ENCODE data around the gene ACBD5. TPM values are rescaled to one million over a fixed set of nuclear protein-coding genes. Genes with fewer than 3 reads are reported as not detected.
"Not testable (repeated sequence)": the region's sequence is repeated elsewhere in the genome, so short reads cannot be mapped to it uniquely, and the experiment has no call there.

Gene ACBD5
- 10 to 100 TPM; 35.6 to 70.3 (median 48.6) TPM for total RNA-seq
- polyA plus RNA-seq = 10 to 100 TPM; 10.4 to 50.9 (median 18.0) TPM
- long read RNA-seq, donor 1, full-length matches to known transcripts = 14 of 14 reads
- long read RNA-seq, donor 1, partial matches to known transcripts = 0 of 14 reads
- long read RNA-seq, donor 1, other reads (novel, unspliced or antisense) = 0 of 14 reads
- long read RNA-seq, donor 2, full-length matches to known transcripts = 7 of 7 reads
- long read RNA-seq, donor 2, partial matches to known transcripts = 0 of 7 reads
- long read RNA-seq, donor 2, other reads (novel, unspliced or antisense) = 0 of 7 reads
- long read RNA-seq, donor 3, full-length matches to known transcripts = 13 of 13 reads
- long read RNA-seq, donor 3, partial matches to known transcripts = 0 of 13 reads
- long read RNA-seq, donor 3, other reads (novel, unspliced or antisense) = 0 of 13 reads
- long read RNA-seq, donor 4, full-length matches to known transcripts = 12 of 38 reads
- long read RNA-seq, donor 4, partial matches to known transcripts = 16 of 38 reads
- long read RNA-seq, donor 4, other reads (novel, unspliced or antisense) = 10 of 38 reads
- long read RNA-seq, donor 5, full-length matches to known transcripts = 64 of 99 reads
- long read RNA-seq, donor 5, partial matches to known transcripts = 6 of 99 reads
- long read RNA-seq, donor 5, other reads (novel, unspliced or antisense) = 29 of 99 reads
- long read RNA-seq, donor 6, full-length matches to known transcripts = 5 of 23 reads
- long read RNA-seq, donor 6, partial matches to known transcripts = 10 of 23 reads
- long read RNA-seq, donor 6, other reads (novel, unspliced or antisense) = 8 of 23 reads
- long read RNA-seq, donor 7, partial matches to known transcripts = 0 of 3 reads
- long read RNA-seq, donor 7, other reads (novel, unspliced or antisense) = 0 of 3 reads
- long read RNA-seq, donor 8, full-length matches to known transcripts = 16 of 16 reads
- long read RNA-seq, donor 8, partial matches to known transcripts = 0 of 16 reads
- long read RNA-seq, donor 8, other reads (novel, unspliced or antisense) = 0 of 16 reads
- long read RNA-seq, donor 9, full-length matches to known transcripts = 11 of 16 reads
- long read RNA-seq, donor 9, partial matches to known transcripts = 5 of 16 reads
- long read RNA-seq, donor 9, other reads (novel, unspliced or antisense) = 0 of 16 reads
- long read RNA-seq, donor 10, partial matches to known transcripts = 0 of 1 reads
- long read RNA-seq, donor 10, other reads (novel, unspliced or antisense) = 0 of 1 reads

DNA sequence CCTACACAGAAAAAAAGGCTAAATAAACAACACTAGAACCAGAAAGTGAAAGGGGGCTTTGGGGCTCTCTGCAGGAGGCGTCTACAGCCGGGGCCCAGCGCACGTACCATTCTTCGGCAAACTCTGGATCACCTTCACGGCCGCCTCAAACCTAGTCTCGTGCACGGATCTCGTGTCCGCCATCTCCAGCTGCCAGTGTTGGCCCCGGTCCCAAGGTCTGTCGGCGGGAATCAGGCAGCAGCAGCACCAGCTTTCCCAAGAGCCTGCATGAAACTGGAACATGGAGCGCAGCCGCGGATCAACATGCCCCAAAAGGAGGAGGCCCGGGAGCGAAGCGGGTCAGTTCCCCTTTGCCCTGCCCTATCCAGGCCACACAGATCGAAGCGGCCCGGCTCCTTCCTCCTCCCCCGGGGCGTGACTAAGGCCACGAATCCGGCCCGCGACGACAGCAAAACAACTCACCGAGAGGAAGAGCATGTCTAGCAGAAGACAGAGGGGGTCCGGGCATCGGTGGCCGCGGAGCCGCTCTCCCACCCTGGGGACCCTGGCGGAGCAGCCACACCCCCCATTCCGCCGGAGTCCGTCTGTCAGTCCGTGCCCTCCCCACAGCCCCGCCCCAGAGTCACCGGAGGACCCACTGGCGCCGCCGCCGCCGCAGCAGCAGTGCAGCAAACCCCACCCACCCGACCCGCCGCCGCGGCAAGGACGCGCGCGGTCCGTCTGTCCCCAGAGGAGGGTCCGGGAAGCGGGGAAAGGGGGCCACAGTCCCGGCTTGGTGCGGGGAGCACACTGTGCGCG, at the start of gene ACBD5:
Gene ACBD5, minus strand, starts transcription at position 586 of the 798 bp plus-strand sequence. Its CDS starts 109 bp downstream, at position 477.
- Histone ChIP-seq H3K4me1 (replicated peaks in 1 of 2) (peaks cover 22 to 50% of the 10 kb centered on the region in 2 donors), H3K36me3 (replicated peaks in 1 of 2) (no peaks in the 10 kb centered on the region), H3K27me3 (no peaks in the 10 kb centered on the region), H3K4me3 (peak within 1 kb of the TSS; percentile 27 to 78 (median 76)), H3K9me3 (replicated peaks in 1 of 3) (no peaks in the 10 kb centered on the region), H3K27ac (peak within 1 kb of the TSS; percentile 86 to 98 (median 97))
- DNase-seq = peak; percentile 91 to 98 (median 96)
- TF ChIP-seq CTCF (IDR thresholded peaks at IDR 0.05) (no peak), POLR2A (IDR thresholded peaks at IDR 0.05) (peak; percentile 88 to 97)
- intact Hi-C loops (cut with DNase I) = no loop called here
- 0 to 2% (median 0%) methylated on average over 9 to 64 of the region's 64 CpGs for WGBS, 4 donors

GRCh38 chr10:27285093-27285492, 44.5 kb upstream of the ACBD5 start:
- H3K27ac ChIP-seq = no peak overlapping the region
- H3K9me3 ChIP-seq (replicated peaks in 1 of 3) = no peaks in the 10 kb centered on the region
- 43 to 61% (median 54%) methylated on average over 3 of the region's 3 CpGs for WGBS, 4 donors
- H3K36me3 ChIP-seq (replicated peaks in 1 of 2) = no peaks in the 10 kb centered on the region
- DNase-seq = peak in 6 of 7 donors; percentile 19 to 29 (median 20)
- no peak overlapping the region for H3K4me3 ChIP-seq
- no peaks in the 10 kb centered on the region for H3K4me1 ChIP-seq (replicated peaks in 1 of 2)
- H3K27me3 ChIP-seq = no peaks in the 10 kb centered on the region
- TF ChIP-seq POLR2A (IDR thresholded peaks at IDR 0.05) (no peak), CTCF (IDR thresholded peaks at IDR 0.05) (peak in 4 of 6 experiments; percentile 23 to 34 (median 29))
- intact Hi-C loops (cut with DNase I) = no loop called here

DNA sequence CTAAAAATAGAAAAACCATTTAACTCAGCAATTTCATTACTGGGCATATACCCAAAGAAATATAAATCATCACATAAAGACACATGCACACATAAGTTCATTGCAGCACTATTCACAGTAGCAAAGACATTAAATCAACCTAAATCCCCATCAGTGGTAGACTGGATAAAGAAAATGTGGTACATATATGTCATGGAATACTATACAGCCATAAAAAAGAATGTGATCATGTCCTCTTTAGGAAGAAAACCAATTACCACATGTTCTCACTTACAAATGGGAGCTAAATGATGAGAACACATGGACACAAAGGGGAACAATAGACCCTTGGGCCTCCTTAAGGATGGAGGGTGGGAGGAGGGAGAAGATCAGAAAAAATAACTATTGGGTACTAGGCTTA, 36.0 kb upstream of the ACBD5 start:
- no peaks in the 10 kb centered on the region for H3K9me3 ChIP-seq (replicated peaks in 1 of 3)
- intact Hi-C loops (cut with DNase I) = no loop called here
- no peak for DNase-seq
- TF ChIP-seq CTCF (IDR thresholded peaks at IDR 0.05) (no peak), POLR2A (IDR thresholded peaks at IDR 0.05) (no peak)
- no peaks in the 10 kb centered on the region for H3K4me1 ChIP-seq (replicated peaks in 1 of 2)
- H3K36me3 ChIP-seq (replicated peaks in 1 of 2) = no peaks in the 10 kb centered on the region
- H3K4me3 ChIP-seq = no peak overlapping the region
- H3K27ac ChIP-seq = no peak overlapping the region
- no peaks in the 10 kb centered on the region for H3K27me3 ChIP-seq

GRCh38 chr10:27266025-27266424, 25.4 kb upstream of the ACBD5 start:
- H3K36me3 ChIP-seq (replicated peaks in 1 of 2); H3K9me3 ChIP-seq (replicated peaks in 1 of 3); H3K4me1 ChIP-seq (replicated peaks in 1 of 2); DNase-seq; H3K4me3 ChIP-seq; intact Hi-C loops (cut with DNase I); H3K27ac ChIP-seq; H3K27me3 ChIP-seq: not testable (repeated sequence)
- WGBS, 4 donors = 66 to 85% (median 79%) methylated on average over 3 of the region's 3 CpGs

DNA sequence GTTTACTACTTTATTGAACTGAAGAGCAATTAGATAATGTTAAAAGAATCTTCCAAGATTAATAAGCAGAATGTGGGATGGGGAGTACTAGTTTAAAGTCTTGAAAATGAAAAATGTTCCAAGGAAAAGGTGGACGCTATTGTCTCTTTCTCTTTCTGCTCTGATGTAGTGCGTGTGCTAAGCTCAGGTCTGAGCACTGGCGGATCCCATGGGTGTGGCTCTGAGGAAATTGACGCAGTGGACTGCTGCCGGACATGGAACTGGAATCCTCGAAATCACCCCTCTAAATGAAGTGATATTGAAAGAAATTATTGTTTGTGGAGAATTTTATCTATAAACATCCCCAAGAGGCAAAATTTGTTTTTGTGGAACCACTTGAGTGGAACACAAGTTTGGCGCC, 22.2 kb upstream of the ACBD5 start:
- DNase-seq; intact Hi-C loops (cut with DNase I); H3K36me3 ChIP-seq (replicated peaks in 1 of 2); H3K9me3 ChIP-seq (replicated peaks in 1 of 3); H3K27ac ChIP-seq; H3K4me1 ChIP-seq (replicated peaks in 1 of 2); H3K4me3 ChIP-seq: not testable (repeated sequence)
- WGBS, 4 donors = 82 to 88% (median 86%) methylated on average over 7 of the region's 7 CpGs
- peaks cover 15% of the 10 kb centered on the region for H3K27me3 ChIP-seq
